ENCODE results near the gene OR2A12. TPM values are rescaled to one million over a fixed set of nuclear protein-coding genes. Genes with fewer than 3 reads are reported as not detected.
A peak's percentile ranks its signal among the peaks of the same experiment; 100 is the strongest.

Gene OR2A12, protein sequence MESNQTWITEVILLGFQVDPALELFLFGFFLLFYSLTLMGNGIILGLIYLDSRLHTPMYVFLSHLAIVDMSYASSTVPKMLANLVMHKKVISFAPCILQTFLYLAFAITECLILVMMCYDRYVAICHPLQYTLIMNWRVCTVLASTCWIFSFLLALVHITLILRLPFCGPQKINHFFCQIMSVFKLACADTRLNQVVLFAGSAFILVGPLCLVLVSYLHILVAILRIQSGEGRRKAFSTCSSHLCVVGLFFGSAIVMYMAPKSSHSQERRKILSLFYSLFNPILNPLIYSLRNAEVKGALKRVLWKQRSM
- total RNA-seq = not detected
- long read RNA-seq = 0 reads

GRCh38 chr7:144085978-144086377, at the start of gene OR2A12:
TSS of gene OR2A12 (plus strand) at chr7:144086278. CDS start at chr7:144095108, 8,830 bp downstream.
- H3K27me3 ChIP-seq (ENCODE audit: low read depth) = no peaks in the 10 kb centered on the region
- no peaks in the 10 kb centered on the region for H3K36me3 ChIP-seq
- H3K4me1 ChIP-seq = no peaks in the 10 kb centered on the region
- DNase-seq (no peak), ATAC-seq (no peak)
- TF ChIP-seq, protein P1, sequence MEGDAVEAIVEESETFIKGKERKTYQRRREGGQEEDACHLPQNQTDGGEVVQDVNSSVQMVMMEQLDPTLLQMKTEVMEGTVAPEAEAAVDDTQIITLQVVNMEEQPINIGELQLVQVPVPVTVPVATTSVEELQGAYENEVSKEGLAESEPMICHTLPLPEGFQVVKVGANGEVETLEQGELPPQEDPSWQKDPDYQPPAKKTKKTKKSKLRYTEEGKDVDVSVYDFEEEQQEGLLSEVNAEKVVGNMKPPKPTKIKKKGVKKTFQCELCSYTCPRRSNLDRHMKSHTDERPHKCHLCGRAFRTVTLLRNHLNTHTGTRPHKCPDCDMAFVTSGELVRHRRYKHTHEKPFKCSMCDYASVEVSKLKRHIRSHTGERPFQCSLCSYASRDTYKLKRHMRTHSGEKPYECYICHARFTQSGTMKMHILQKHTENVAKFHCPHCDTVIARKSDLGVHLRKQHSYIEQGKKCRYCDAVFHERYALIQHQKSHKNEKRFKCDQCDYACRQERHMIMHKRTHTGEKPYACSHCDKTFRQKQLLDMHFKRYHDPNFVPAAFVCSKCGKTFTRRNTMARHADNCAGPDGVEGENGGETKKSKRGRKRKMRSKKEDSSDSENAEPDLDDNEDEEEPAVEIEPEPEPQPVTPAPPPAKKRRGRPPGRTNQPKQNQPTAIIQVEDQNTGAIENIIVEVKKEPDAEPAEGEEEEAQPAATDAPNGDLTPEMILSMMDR (IDR thresholded peaks at IDR 0.05) = no peak
- no peak within 1 kb of the TSS for H3K4me3 ChIP-seq
- intact Hi-C loops (cut with DNase I) = no loop called here
- H3K27ac ChIP-seq = no peak within 1 kb of the TSS
- H3K9me3 ChIP-seq = peaks cover 5% of the 10 kb centered on the region

DNA sequence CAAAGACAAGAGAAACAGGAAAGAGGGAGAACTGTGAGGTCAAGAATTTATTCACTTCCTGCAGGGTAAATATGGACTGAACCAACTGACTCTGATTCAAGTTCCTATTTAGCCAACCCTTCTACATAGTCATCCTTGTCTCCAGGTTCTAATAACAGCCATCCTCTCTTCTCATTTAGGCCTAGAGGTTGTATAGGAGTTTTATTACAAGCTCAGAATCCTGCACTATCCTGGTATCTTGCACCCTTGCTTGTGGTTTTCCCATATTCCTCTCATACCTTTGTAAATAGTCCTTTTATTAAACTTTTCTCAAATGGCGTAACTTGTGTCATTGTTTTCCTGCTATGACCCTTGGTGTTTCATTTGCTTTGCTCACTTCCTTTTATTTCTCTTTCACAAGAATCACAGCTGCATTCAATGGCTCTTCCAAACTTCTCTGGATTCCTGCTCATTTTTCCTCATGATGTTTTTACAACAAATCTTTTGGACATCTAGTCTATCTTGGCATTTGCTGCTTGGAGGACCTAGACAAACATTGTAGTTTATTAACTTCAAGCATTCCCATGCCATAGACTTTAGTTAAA, 49.7 kb upstream of the OR2A12 start:
- TF ChIP-seq, protein P1 (IDR thresholded peaks at IDR 0.05) = no peak
- H3K9me3 ChIP-seq = no peaks in the 10 kb centered on the region
- ATAC-seq (no peak), DNase-seq (no peak)
- H3K4me1 ChIP-seq = no peaks in the 10 kb centered on the region
- H3K27ac ChIP-seq = peak overlapping the region; percentile 39
- no peaks in the 10 kb centered on the region for H3K36me3 ChIP-seq
- no peak overlapping the region for H3K4me3 ChIP-seq
- intact Hi-C loops (cut with DNase I) = no loop called here
- no peaks in the 10 kb centered on the region for H3K27me3 ChIP-seq (ENCODE audit: low read depth)

- DNase-seq = no peak
- H3K27ac ChIP-seq = no peak overlapping the region
- peak in 1 of 2 donors; percentile 60 for ATAC-seq
These were observed 48.6 kb upstream of the OR2A12 start for GRCh38 chr7:144037414-144038035.

GRCh38 chr7:144038887-144039286, 47.2 kb upstream of the OR2A12 start:
- no peak overlapping the region for H3K27ac ChIP-seq
- H3K4me1 ChIP-seq = no peaks in the 10 kb centered on the region
- TF ChIP-seq, protein P1 (IDR thresholded peaks at IDR 0.05) = no peak
- no peaks in the 10 kb centered on the region for H3K36me3 ChIP-seq
- no peaks in the 10 kb centered on the region for H3K9me3 ChIP-seq
- H3K4me3 ChIP-seq = no peak overlapping the region
- no peaks in the 10 kb centered on the region for H3K27me3 ChIP-seq (ENCODE audit: low read depth)
- intact Hi-C loops (cut with DNase I) = no loop called here
- DNase-seq (no peak), ATAC-seq (no peak)

More at GRCh38 chr7:144037414-144038035, 48.6 kb upstream of the OR2A12 start:
- TF ChIP-seq, protein P1 (IDR thresholded peaks at IDR 0.05) = no peak
- H3K4me1 ChIP-seq = no peaks in the 10 kb centered on the region
- H3K27me3 ChIP-seq (ENCODE audit: low read depth) = no peaks in the 10 kb centered on the region
- intact Hi-C loops (cut with DNase I) = no loop called here
- no peaks in the 10 kb centered on the region for H3K9me3 ChIP-seq
- H3K36me3 ChIP-seq = no peaks in the 10 kb centered on the region
- H3K4me3 ChIP-seq = no peak overlapping the region

GRCh38 chr7:144048648-144049047, 37.4 kb upstream of the OR2A12 start, which contains the start of gene OR2A5:
TSS of gene OR2A5 (plus strand) at chr7:144048948. CDS start at chr7:144050402, 1,454 bp downstream.
- H3K4me3 ChIP-seq = no peak within 1 kb of the TSS
- no peak for DNase-seq
- no peak within 1 kb of the TSS for H3K27ac ChIP-seq
- intact Hi-C loops (cut with DNase I) = no loop called here
- H3K27me3 ChIP-seq (ENCODE audit: low read depth) = no peaks in the 10 kb centered on the region
- no peak for ATAC-seq
- TF ChIP-seq, protein P1 (IDR thresholded peaks at IDR 0.05) = no peak
- H3K36me3 ChIP-seq = no peaks in the 10 kb centered on the region
- no peaks in the 10 kb centered on the region for H3K9me3 ChIP-seq
- H3K4me1 ChIP-seq = no peaks in the 10 kb centered on the region
